ENCODE results near the gene OXSR1.

The OXSR1 gene

DNA sequence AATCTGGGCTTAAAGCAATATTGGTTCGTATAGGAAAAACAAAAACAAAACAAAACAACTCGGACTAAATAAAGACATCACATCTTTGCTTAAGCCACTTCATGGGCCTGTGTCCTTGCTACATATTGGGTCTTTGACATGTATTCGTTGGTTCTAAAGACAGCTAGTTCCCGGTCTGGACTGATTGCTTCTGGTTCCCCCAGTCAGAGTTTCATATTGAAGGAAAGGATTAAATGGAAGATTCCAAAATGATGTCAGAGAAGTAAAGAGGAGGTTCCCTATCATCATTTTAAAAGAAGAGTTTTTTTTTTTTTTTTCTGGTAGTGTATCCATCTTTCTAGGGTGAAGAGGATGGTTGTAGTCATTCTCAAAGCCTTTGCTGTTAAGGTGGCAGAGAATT, 2.3 kb downstream of the OXSR1 start:
- no peak for ATAC-seq (ENCODE audit: insufficient read depth, low read depth)
- no peaks in the 10 kb centered on the region for H3K27me3 ChIP-seq (ENCODE audit: insufficient read depth, low read length, poor library complexity)
- H3K9me3 ChIP-seq (ENCODE audit: insufficient read depth, low read length, severe bottlenecking): no peaks in the 10 kb centered on the region
- TF ChIP-seq EZH2 (IDR thresholded peaks at IDR 0.05; ENCODE audit: borderline replicate concordance, low read depth, low read length, severe bottlenecking) (no peak), CTCF (IDR thresholded peaks at IDR 0.05; ENCODE audit: borderline replicate concordance, extremely low read depth, low read length, poor library complexity, severe bottlenecking) (no peak)
- no peak for DNase-seq
- H3K36me3 ChIP-seq (ENCODE audit: insufficient read depth, low read length): no peaks in the 10 kb centered on the region; the same call in 1 of the 2 replicates
- H3K4me3 ChIP-seq (ENCODE audit: low read depth in 1 of 2, low read length in 2 of 2): peak overlapping the region in 1 of 2 experiments; percentile 70; a peak in 2 of 4 replicates
- H4K20me1 ChIP-seq (ENCODE audit: insufficient read depth, low read length): peaks cover 33% of the 10 kb centered on the region
- H3K9ac ChIP-seq (ENCODE audit: low read depth, low read length): peak overlapping the region; percentile 78; the same call in 1 of the 2 replicates
- no peak overlapping the region for H2AFZ ChIP-seq (ENCODE audit: low read depth, low read length)
- H3K27ac ChIP-seq (ENCODE audit: low read length): no peak overlapping the region
- peak overlapping the region; percentile 72 for H3K4me2 ChIP-seq (ENCODE audit: insufficient read depth, low read length)
- H3K4me1 ChIP-seq (ENCODE audit: insufficient read depth, low read length): peaks cover 53% of the 10 kb centered on the region
- H3K79me2 ChIP-seq (ENCODE audit: insufficient read depth, low read length): peaks cover 73% of the 10 kb centered on the region

DNA sequence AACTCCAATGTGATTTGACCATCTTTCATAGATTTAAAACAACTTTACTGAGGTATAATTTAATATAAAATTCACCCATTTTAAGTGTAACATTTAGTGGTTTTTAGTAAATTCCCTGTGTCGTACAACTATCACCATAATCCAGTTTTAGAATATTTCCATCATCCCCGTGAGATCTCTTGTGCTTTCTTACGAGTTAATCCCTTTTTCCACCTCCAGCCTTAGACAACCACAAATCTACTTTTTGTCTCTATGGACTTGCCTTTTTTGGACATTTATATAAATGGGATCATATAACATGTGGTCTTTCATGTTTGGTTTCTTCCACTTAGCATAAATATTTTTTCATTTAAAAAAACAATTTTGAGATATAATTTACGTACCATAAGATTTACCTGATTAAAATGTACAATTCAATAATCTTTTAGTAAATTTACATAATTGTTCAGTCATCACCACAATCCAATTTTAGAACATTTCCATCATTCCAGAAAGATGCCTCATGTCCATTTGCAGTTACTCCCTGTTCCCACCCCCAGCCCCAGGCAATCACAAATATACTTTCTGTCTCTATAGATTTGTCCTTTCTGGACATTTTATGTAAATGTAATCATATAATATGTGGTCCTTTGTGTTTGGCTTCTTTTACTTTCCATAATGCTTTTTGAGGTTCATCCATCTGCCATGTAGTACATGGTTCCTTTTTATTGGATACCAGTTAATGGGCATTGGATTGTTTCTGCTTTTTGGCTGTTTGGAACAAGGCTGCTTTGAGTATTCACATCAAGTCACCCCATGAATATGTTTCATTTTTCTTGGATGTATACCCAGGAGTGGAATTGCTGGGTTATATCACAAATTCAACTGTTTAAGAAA, 3.1 kb downstream of the OXSR1 start:
- H3K4me2 ChIP-seq (ENCODE audit: insufficient read depth, low read length): peak overlapping the region; percentile 72; the same call in 1 of the 2 replicates
- no peak overlapping the region for H3K27ac ChIP-seq (ENCODE audit: low read length)
- no peak for DNase-seq

GRCh38 chr3:38169027-38169317, 3.6 kb downstream of the OXSR1 start:
- DNase-seq (no peak), ATAC-seq (ENCODE audit: insufficient read depth, low read depth) (no peak)
- H3K79me2 ChIP-seq (ENCODE audit: insufficient read depth, low read length): peaks cover 87% of the 10 kb centered on the region
- peaks cover 61% of the 10 kb centered on the region for H3K4me1 ChIP-seq (ENCODE audit: insufficient read depth, low read length)
- 0 out of 2 replicates have a peak overlapping the region, but pooled peaks have one; percentile 72 for H3K4me2 ChIP-seq (ENCODE audit: insufficient read depth, low read length)
- H3K36me3 ChIP-seq (ENCODE audit: insufficient read depth, low read length): no peaks in the 10 kb centered on the region; the same call in 1 of the 2 replicates
- H2AFZ ChIP-seq (ENCODE audit: low read depth, low read length): no peak overlapping the region
- H3K27ac ChIP-seq (ENCODE audit: low read length): no peak overlapping the region
- H3K9me3 ChIP-seq (ENCODE audit: insufficient read depth, low read length, severe bottlenecking): no peaks in the 10 kb centered on the region
- H3K9ac ChIP-seq (ENCODE audit: low read depth, low read length): no peak overlapping the region
- H3K4me3 ChIP-seq (ENCODE audit: low read depth in 1 of 2, low read length in 2 of 2): no peak overlapping the region
- no peak for TF ChIP-seq EZH2 (IDR thresholded peaks at IDR 0.05; ENCODE audit: borderline replicate concordance, low read depth, low read length, severe bottlenecking)
- no peaks in the 10 kb centered on the region for H3K27me3 ChIP-seq (ENCODE audit: insufficient read depth, low read length, poor library complexity)
- H4K20me1 ChIP-seq (ENCODE audit: insufficient read depth, low read length): peaks cover 46% of the 10 kb centered on the region

More for the DNA sequence above, 3.1 kb downstream of the OXSR1 start:
- peaks cover 40% of the 10 kb centered on the region for H4K20me1 ChIP-seq (ENCODE audit: insufficient read depth, low read length)
- TF ChIP-seq CTCF (IDR thresholded peaks at IDR 0.05; ENCODE audit: borderline replicate concordance, extremely low read depth, low read length, poor library complexity, severe bottlenecking) (no peak), EZH2 (IDR thresholded peaks at IDR 0.05; ENCODE audit: borderline replicate concordance, low read depth, low read length, severe bottlenecking) (no peak)
- no peaks in the 10 kb centered on the region for H3K9me3 ChIP-seq (ENCODE audit: insufficient read depth, low read length, severe bottlenecking)
- H2AFZ ChIP-seq (ENCODE audit: low read depth, low read length): no peak overlapping the region
- no peak overlapping the region for H3K9ac ChIP-seq (ENCODE audit: low read depth, low read length)
- H3K4me1 ChIP-seq (ENCODE audit: insufficient read depth, low read length): peaks cover 61% of the 10 kb centered on the region
- H3K79me2 ChIP-seq (ENCODE audit: insufficient read depth, low read length): peaks cover 81% of the 10 kb centered on the region
- no peaks in the 10 kb centered on the region; the same call in 1 of the 2 replicates for H3K36me3 ChIP-seq (ENCODE audit: insufficient read depth, low read length)
- H3K4me3 ChIP-seq (ENCODE audit: low read depth in 1 of 2, low read length in 2 of 2): no peak overlapping the region
- no peak for ATAC-seq (ENCODE audit: insufficient read depth, low read depth)
- H3K27me3 ChIP-seq (ENCODE audit: insufficient read depth, low read length, poor library complexity): no peaks in the 10 kb centered on the region

GRCh38 chr3:38170722-38171121, 5.4 kb downstream of the OXSR1 start:
- peaks cover 99% of the 10 kb centered on the region for H3K79me2 ChIP-seq (ENCODE audit: insufficient read depth, low read length)
- H3K9ac ChIP-seq (ENCODE audit: low read depth, low read length): no peak overlapping the region
- H3K27me3 ChIP-seq (ENCODE audit: insufficient read depth, low read length, poor library complexity): no peaks in the 10 kb centered on the region
- no peak for TF ChIP-seq CTCF (IDR thresholded peaks at IDR 0.05; ENCODE audit: borderline replicate concordance, extremely low read depth, low read length, poor library complexity, severe bottlenecking)
- TF ChIP-seq EZH2 (IDR thresholded peaks at IDR 0.05; ENCODE audit: borderline replicate concordance, low read depth, low read length, severe bottlenecking): no peak
- peaks cover 56% of the 10 kb centered on the region for H4K20me1 ChIP-seq (ENCODE audit: insufficient read depth, low read length)
- H3K27ac ChIP-seq (ENCODE audit: low read length): no peak overlapping the region
- H3K9me3 ChIP-seq (ENCODE audit: insufficient read depth, low read length, severe bottlenecking): no peaks in the 10 kb centered on the region
- DNase-seq (no peak), ATAC-seq (ENCODE audit: insufficient read depth, low read depth) (no peak)
- no peaks in the 10 kb centered on the region; the same call in 1 of the 2 replicates for H3K36me3 ChIP-seq (ENCODE audit: insufficient read depth, low read length)
- H3K4me3 ChIP-seq (ENCODE audit: low read depth in 1 of 2, low read length in 2 of 2): no peak overlapping the region
- H3K4me1 ChIP-seq (ENCODE audit: insufficient read depth, low read length): peaks cover 56% of the 10 kb centered on the region
- H2AFZ ChIP-seq (ENCODE audit: low read depth, low read length): no peak overlapping the region
- peak overlapping the region; percentile 19; the same call in 1 of the 2 replicates for H3K4me2 ChIP-seq (ENCODE audit: insufficient read depth, low read length)
